Activated T-helper 1 cell treated with anti-CD3 and anti-CD28 coated beads, Interleukin-12 subunit alpha, Interleukin-12 subunit beta, Interleukin-2, Interleukin-4 antibody, amounts not matched to agents 30 ng/mL and 10 ng/mL and 1 ng/mL, durations not matched to agents 14 hours and 24 hours and 36 hours (primary cell): ENCODE measurements around the gene FTCD. TPM values are rescaled to one million over a fixed set of nuclear protein-coding genes. Genes with fewer than 3 reads are reported as not detected.

ENCODE experiments used
- DNase-seq: peaks from one replicate; pipeline ENCODE4 v3.0.0; 2021; ENCODE audit warnings: low spot score
- H3K27ac Mint-ChIP-seq: one replicate; pipeline ENCODE4 v1.8.0; 2021; ENCODE audit warnings: mild to moderate bottlenecking, mixed read lengths
- H3K27me3 Mint-ChIP-seq: one replicate; pipeline ENCODE4 v1.8.0; 2022; ENCODE audit warnings: mild to moderate bottlenecking, moderate library complexity, mixed read lengths; ENCODE audit not compliant: insufficient read depth
- H3K36me3 Mint-ChIP-seq: one replicate; pipeline ENCODE4 v1.8.0; 2021; ENCODE audit warnings: low read depth, mixed read lengths
- H3K4me1 Mint-ChIP-seq: one replicate; pipeline ENCODE4 v1.8.0; 2021; ENCODE audit warnings: low read depth, mixed read lengths
- H3K4me3 Mint-ChIP-seq: one replicate; pipeline ENCODE4 v1.8.0; 2021; ENCODE audit warnings: mild to moderate bottlenecking, moderate library complexity, mixed read lengths
- H3K9me3 Mint-ChIP-seq: one replicate; pipeline ENCODE4 v1.8.0; 2021; ENCODE audit warnings: mixed read lengths
- intact Hi-C: fragments of 100-400 bp; cut with micrococcal nuclease; formaldehyde crosslinking; loops from one replicate; pipeline ENCODE4 v1.15.1; 2024
- total RNA-seq: library from RNA; stranded (reverse); gene quantifications from 2 replicates; pipeline ENCODE4 v1.2.3, GENCODE V29; 2022

FTCD gene
- total RNA-seq, 1 donor from 2014 or later, result 0.62 TPM

- Mint-ChIP-seq H3K36me3 (peaks cover 5% of the 10 kb centered on the region), H3K27me3 (peaks cover 3% of the 10 kb centered on the region), H3K9me3 (no peaks in the 10 kb centered on the region), H3K27ac (no peak overlapping the region), H3K4me3 (no peak overlapping the region), H3K4me1 (no peaks in the 10 kb centered on the region)
- DNase-seq, result no peak
- intact Hi-C loops, result no loop called here
Observed at GRCh38 chr21:46159390-46159789, 4.0 kb upstream of the FTCD start.

GRCh38 chr21:46158666-46159300 lies 3.4 kb upstream of the FTCD start:
- intact Hi-C loops, result no loop called here
- Mint-ChIP-seq H3K27ac (no peak overlapping the region), H3K4me1 (no peaks in the 10 kb centered on the region), H3K4me3 (no peak overlapping the region), H3K36me3 (peaks cover 5% of the 10 kb centered on the region), H3K9me3 (no peaks in the 10 kb centered on the region), H3K27me3 (peaks cover 3% of the 10 kb centered on the region)
- DNase-seq, result no peak

- no peak overlapping the region for H3K4me3 Mint-ChIP-seq
- H3K4me1 Mint-ChIP-seq, result no peaks in the 10 kb centered on the region
- DNase-seq, result no peak
- H3K27ac Mint-ChIP-seq, result no peak overlapping the region
- no peaks in the 10 kb centered on the region for H3K27me3 Mint-ChIP-seq
- intact Hi-C loops, result no loop called here
- H3K9me3 Mint-ChIP-seq, result no peaks in the 10 kb centered on the region
- H3K36me3 Mint-ChIP-seq, result peaks cover 3% of the 10 kb centered on the region
Observed at GRCh38 chr21:46157987-46158451, 2.6 kb upstream of the FTCD start.

- DNase-seq, result no peak
- Mint-ChIP-seq H3K4me3 (no peak overlapping the region), H3K4me1 (no peaks in the 10 kb centered on the region), H3K9me3 (no peaks in the 10 kb centered on the region), H3K27me3 (no peaks in the 10 kb centered on the region), H3K36me3 (no peaks in the 10 kb centered on the region), H3K27ac (no peak overlapping the region)
- intact Hi-C loops, result no loop called here
Observed at GRCh38 chr21:46157396-46157986, 2.1 kb upstream of the FTCD start.

- DNase-seq, result no peak
- intact Hi-C loops, result no loop called here
- Mint-ChIP-seq H3K9me3 (no peaks in the 10 kb centered on the region), H3K4me1 (no peaks in the 10 kb centered on the region), H3K4me3 (no peak overlapping the region), H3K27ac (no peak overlapping the region), H3K36me3 (no peaks in the 10 kb centered on the region), H3K27me3 (no peaks in the 10 kb centered on the region)
Observed at GRCh38 chr21:46156678-46157077, 1.3 kb upstream of the FTCD start.

GRCh38 chr21:46156378-46156645 lies 933 bp upstream of the FTCD start:
- H3K27ac Mint-ChIP-seq, result no peak overlapping the region
- no peaks in the 10 kb centered on the region for H3K36me3 Mint-ChIP-seq
- no peak overlapping the region for H3K4me3 Mint-ChIP-seq
- no peaks in the 10 kb centered on the region for H3K4me1 Mint-ChIP-seq
- no peaks in the 10 kb centered on the region for H3K9me3 Mint-ChIP-seq
- no peaks in the 10 kb centered on the region for H3K27me3 Mint-ChIP-seq
- no peak for DNase-seq
- intact Hi-C loops, result no loop called here

GRCh38 chr21:46154955-46155513 lies 345 bp downstream of the FTCD start:
- no peak overlapping the region for H3K27ac Mint-ChIP-seq
- no peaks in the 10 kb centered on the region for H3K9me3 Mint-ChIP-seq
- H3K4me3 Mint-ChIP-seq, result no peak overlapping the region
- H3K27me3 Mint-ChIP-seq, result no peaks in the 10 kb centered on the region
- intact Hi-C loops, result no loop called here
- no peaks in the 10 kb centered on the region for H3K36me3 Mint-ChIP-seq
- DNase-seq, result no peak
- H3K4me1 Mint-ChIP-seq, result no peaks in the 10 kb centered on the region

- no peaks in the 10 kb centered on the region for H3K9me3 Mint-ChIP-seq
- no peak overlapping the region for H3K4me3 Mint-ChIP-seq
- H3K4me1 Mint-ChIP-seq, result no peaks in the 10 kb centered on the region
- DNase-seq, result no peak
- H3K27me3 Mint-ChIP-seq, result no peaks in the 10 kb centered on the region
- H3K36me3 Mint-ChIP-seq, result no peaks in the 10 kb centered on the region
- no peak overlapping the region for H3K27ac Mint-ChIP-seq
- intact Hi-C loops, result no loop called here
Observed at GRCh38 chr21:46154155-46154954, 1.0 kb downstream of the FTCD start.

GRCh38 chr21:46153247-46154154 lies 1.9 kb downstream of the FTCD start:
- Mint-ChIP-seq H3K27ac (no peak overlapping the region), H3K4me1 (no peaks in the 10 kb centered on the region), H3K4me3 (no peak overlapping the region), H3K27me3 (no peaks in the 10 kb centered on the region), H3K36me3 (no peaks in the 10 kb centered on the region), H3K9me3 (no peaks in the 10 kb centered on the region)
- peak; percentile 27 for DNase-seq
- intact Hi-C loops, result no loop called here

GRCh38 chr21:46152927-46153246 lies 2.5 kb downstream of the FTCD start:
- Mint-ChIP-seq H3K27ac (no peak overlapping the region), H3K9me3 (no peaks in the 10 kb centered on the region), H3K27me3 (no peaks in the 10 kb centered on the region), H3K36me3 (no peaks in the 10 kb centered on the region), H3K4me3 (no peak overlapping the region), H3K4me1 (no peaks in the 10 kb centered on the region)
- DNase-seq, result no peak
- intact Hi-C loops, result no loop called here

GRCh38 chr21:46151989-46152926 lies 3.1 kb downstream of the FTCD start:
- no peaks in the 10 kb centered on the region for H3K36me3 Mint-ChIP-seq
- H3K4me3 Mint-ChIP-seq, result no peak overlapping the region
- H3K9me3 Mint-ChIP-seq, result no peaks in the 10 kb centered on the region
- no peaks in the 10 kb centered on the region for H3K4me1 Mint-ChIP-seq
- intact Hi-C loops, result no loop called here
- no peak overlapping the region for H3K27ac Mint-ChIP-seq
- no peak for DNase-seq
- H3K27me3 Mint-ChIP-seq, result no peaks in the 10 kb centered on the region
